Fibroblast of skin of left quadriceps (primary cell): ENCODE results near the gene NFX1.
"Not testable (repeated sequence)": the region's sequence is repeated elsewhere in the genome, so short reads cannot be mapped to it uniquely, and the experiment has no call there.

Experiments used
- DNase-seq, 2 experiments: peaks; one replicate each; pipeline ENCODE4 v3.0.0-alpha.2; 2013; ENCODE audit warnings: low read depth in 2 of 2

NFX1 gene

GRCh38 chr9:33388110-33388994 is 98.0 kb downstream of the NFX1 start:
- no peak for DNase-seq

DNA sequence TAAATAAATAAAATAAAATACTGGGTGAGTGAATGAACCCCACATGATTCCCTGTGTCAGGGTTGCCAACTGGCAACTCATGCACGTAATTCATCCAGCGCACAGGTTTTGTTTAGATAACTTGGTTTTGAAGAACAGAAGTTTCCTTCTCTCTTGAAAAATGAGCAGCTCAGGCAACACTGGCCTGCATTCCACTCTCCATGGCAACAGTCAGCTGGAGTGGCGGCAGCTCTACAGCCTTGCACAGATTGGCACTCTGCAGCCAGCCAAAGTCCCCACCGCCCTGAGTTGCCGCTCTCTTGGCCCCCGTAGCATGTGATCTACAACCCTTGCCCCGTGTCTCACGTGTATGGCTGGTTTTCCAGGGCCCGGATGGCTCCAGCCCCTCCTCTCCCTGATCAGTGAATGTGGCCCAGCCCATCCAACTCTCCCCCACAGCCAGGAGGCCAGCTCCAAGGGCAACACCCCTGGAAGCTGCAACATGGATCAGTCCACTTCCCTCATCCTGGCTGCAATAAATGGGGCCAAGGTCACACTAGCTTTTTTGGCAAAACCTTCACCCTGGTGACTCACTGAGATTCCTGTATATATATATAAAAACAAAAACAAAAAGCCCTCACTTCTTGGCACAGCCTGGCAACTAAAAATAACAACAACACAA is 100.9 kb downstream of the NFX1 start:
- peak; percentile 32 to 49 for DNase-seq

GRCh38 chr9:33392591-33393021 is 102.3 kb downstream of the NFX1 start:
- not testable (repeated sequence) for DNase-seq

DNA sequence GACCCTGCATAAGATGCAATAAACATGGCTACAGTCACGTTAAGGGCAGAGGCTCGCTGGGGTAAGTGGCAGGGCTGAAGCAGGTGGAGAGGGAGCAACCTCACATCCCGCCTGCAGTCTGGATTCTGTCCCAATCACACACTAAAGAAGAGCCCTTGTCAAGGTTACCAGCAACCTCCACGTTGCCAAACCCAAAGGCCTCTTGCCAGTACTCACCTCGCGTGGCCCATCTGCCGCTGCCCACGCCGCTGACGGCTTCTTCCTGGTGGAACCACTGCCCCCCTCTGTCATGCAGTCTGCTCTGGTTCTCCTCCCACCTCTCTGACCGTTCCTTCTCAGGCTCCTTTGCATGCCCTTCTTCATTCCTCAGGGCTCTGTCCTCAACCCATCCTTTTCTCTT is 103.3 kb downstream of the NFX1 start:
- no peak for DNase-seq

DNA sequence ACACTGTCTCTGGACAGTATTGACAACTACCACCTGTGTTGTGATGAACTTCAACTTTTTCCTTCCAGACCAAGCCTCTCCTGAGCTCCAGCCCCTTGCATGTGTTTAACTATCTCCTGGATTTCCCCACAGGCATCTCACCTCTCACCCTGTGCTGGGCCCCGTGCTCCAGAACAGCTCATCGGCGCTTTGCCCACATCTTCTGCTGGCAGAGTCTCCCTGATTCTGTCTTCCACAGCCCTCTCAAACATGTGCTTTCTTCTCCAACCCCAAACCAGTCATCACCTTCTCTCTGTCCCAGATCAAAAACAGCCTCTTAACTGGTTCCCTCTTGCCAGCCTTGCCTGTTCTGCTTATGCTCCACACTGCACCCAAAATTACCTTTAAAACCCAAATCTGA is 103.7 kb downstream of the NFX1 start:
- DNase-seq: not testable (repeated sequence)

DNA sequence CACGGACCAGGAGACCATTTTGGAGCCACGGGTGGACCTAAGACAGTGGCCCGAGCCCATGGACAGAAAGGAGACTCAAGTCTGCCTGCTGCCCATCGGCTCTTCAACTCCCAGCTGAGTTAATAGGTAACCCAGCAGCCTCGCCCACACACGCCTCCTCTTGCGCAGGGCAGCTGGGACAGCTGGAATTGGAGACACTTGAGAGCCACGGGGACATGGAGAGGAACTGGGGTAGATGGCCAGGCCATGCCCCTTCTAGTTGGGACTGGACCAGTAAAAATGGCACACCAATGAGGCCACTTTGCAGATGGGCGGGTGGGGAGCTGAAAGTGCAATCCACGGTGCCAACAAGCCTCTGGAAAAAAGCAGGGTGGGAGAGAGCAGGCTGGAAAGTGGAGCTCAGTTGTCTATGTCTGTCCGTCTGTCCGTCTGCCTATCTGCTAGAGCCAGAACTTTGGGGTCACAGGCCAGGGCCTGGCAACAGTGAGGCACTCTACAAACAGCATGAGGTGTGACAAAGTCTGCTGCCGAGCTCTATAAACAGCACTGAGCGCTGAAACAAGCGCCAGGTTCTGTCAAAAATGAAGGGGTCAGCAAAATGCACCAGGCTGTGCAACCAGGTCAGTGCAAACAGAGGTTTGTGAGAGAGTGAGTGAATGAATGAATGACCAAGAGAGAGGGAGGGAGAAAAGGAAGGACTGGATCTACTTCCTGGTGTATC is 105.0 kb downstream of the NFX1 start:
- not testable (repeated sequence) for DNase-seq

DNA sequence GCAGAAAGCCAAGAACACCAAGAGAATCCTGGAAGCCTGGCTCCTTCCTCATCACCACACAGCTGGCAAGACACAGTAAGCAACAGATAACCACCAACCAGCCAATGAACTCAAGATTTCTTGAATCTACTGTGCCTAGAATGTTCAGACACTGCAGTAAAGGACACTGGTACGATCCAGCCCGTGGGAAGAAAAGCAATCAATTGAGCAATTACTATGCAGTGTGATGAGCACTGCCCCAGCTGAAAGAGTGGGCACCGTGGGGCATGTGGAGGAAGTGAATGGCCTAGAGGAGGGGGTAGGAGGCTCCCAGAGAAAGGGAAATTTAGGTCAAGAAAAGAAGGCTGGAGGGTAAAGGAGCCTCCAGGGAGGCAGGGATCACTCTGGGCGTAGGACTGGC is 107.5 kb downstream of the NFX1 start:
- DNase-seq: not testable (repeated sequence)

GRCh38 chr9:33399047-33399446 is 108.7 kb downstream of the NFX1 start:
- DNase-seq: not testable (repeated sequence)

GRCh38 chr9:33401809-33402208 is 111.5 kb downstream of the NFX1 start:
- not testable (repeated sequence) for DNase-seq

DNA sequence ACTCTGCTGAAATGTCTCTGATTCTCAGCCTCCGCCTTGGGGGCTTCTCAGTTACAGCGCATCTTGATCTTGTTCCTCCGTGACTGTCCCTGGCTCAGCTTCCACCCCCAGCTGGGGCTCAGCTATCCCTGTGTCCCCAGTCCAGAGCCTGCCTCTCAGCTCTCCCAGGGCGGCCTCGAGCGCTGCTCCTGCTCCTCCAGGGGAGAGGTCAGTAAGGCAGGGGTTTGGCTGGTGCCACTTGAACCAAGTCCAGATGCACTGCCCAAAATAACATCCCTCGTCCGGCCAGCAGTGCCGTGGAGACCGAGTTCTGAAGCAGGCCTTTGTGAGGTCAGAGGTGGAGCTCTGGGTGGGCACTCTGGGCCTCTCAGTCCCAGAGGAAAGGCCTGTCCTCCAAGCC is 112.1 kb downstream of the NFX1 start, which contains the start of gene AQP7:
Gene AQP7 (minus strand): TSS at position 198 of the 400 bp plus-strand sequence. CDS start 1,306 bp downstream, outside the sequence.
- not testable (repeated sequence) for DNase-seq

DNA sequence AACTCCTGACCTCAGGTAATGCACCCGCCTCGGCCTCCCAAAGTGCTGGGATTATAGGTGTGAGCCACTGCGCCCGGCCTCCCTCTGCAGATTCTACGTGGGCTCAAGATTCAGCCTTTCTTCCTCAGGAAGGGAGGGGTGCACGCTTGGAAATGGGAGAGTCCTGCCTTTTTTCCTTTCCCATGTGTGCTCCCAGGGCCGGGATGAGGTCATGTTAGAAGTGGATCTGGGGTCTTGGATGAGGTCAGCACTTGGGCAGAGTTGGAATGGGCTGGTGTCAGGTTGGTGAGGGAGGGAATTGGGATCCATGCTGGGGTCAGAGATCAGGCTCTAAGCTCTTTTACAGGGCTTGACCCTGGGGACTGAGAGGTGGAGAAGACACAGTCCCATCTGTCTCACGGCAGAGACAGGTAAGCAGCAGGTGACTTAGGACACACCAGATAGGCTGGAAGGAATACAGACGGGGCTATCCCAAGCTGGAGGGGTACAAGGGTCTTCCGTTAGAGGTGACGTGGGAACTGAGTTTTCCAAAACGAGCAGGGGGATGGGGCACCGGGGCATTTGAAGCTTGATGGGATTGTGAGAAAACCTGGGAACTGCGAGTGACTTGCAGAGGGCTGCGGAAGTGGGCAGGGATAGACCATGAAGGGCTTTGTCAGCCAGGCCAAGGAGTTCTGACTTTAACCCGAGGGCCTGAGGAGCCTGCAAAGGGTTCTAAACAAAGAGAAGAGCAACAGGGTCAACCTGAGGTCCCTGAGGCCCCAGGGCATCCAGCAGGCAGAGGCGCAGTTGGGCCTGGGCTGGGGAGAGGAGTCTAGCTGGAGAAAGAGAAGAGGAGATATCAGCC is 113.8 kb downstream of the NFX1 start:
- DNase-seq: no peak

GRCh38 chr9:33404788-33405362 is 114.6 kb downstream of the NFX1 start:
- DNase-seq: no peak

- no peak for DNase-seq
Observed at GRCh38 chr9:33407061-33407460, 116.7 kb downstream of the NFX1 start.

DNA sequence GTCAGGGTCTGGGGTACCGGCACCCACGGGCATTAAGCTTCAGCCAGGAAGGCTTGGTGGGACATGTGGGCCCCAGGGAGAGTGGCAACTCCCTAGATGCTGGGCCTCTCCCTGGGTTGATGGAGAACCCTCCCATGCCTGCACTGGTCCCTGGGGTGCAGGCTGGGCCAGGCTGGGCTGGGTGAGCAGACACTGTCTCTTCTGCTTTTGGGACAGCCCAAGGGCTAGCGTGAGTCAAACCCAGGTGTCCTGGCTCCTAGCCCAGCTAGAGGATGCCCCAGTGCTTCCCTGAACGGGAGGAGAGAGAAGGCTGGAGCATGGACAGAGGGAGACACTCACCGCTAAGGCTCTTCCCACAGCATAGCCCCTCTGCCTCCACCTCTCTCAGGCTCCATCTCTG is 117.8 kb downstream of the NFX1 start:
- no peak for DNase-seq

DNA sequence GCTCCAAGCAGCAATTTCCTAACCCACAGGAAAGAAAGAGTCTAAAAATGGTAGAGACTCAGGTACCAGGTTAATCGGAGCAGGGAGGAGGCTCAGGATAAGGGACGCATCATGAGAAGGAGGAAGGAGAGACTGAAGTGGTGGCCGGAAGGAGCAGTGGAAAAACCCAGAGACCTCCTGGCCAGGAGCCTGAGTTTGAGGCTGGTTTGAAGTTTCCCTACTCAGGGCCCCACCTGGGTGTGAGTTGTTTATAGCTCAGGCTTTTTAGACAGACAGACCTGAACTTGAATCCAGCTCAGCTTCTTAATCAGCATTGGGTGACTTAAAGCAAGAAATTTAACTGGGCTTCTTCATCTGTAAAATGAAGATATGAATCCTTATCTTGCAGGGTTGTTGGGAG is 124.0 kb downstream of the NFX1 start:
- DNase-seq: no peak

GRCh38 chr9:33414889-33415500 is 124.7 kb downstream of the NFX1 start:
- DNase-seq: no peak

GRCh38 chr9:33415501-33416038 is 125.3 kb downstream of the NFX1 start:
- no peak for DNase-seq

GRCh38 chr9:33416996-33417395 is 126.7 kb downstream of the NFX1 start:
- no peak for DNase-seq

DNA sequence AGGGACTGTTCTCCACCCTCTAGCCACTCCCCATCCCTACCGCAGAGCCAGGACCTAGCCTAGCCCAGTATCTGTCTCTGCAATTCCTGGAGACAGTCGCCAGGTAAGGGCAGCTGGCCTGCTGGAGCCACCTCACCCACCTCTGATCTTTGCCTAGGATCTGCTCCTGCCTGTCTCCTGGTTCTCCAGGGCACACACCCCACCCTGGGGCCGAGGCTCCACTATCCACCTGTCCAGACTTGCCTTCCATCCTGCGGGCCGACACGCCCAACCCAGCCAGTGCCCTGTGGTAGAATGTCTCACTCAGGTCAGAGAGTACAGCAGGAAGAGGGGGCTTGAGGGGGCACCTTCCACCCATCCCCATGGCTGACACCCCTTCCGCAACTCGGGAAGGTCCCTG is 127.8 kb downstream of the NFX1 start:
- no peak for DNase-seq

DNA sequence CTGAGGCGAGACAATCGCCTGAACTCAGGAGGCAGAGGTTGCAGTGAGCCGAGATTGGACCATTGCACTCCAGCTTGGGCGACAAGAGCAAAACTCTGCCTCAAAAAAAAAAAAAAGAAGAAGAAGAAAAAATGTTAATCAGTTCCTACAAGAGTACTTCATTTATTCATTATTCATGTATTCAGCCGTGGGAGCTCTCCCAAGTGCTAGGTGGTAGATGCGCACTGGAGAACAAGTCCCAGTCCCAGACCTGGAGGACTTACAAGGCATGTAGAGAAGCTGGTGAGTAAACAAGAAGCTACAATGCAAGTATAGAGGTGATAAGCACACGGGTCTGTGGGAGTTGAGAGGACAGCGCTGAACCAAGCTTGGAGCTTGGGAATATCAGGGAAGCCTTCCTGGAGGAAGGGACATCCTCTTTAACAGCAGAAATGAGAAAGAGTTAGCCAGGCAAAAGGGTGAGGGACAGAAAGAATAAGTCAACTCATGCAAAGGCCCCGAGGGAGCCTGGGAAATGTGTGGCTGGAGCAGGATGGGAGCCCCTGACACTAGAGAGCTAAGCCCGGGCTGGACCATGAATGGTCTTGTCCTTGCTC is 129.5 kb downstream of the NFX1 start:
- DNase-seq: no peak
